ENCODE results near the gene NLRP1. TPM values are rescaled to one million over a fixed set of nuclear protein-coding genes. Genes with fewer than 3 reads are reported as not detected.

NLRP1 gene
- total RNA-seq, 1 donor from 2014 or later = 25.6 TPM

- DNase-seq = no peak
These were observed 110.4 kb downstream of the NLRP1 start for GRCh38 chr17:5473906-5474305.

- DNase-seq = no peak
These were observed 111.8 kb downstream of the NLRP1 start for GRCh38 chr17:5472511-5472910.

DNA sequence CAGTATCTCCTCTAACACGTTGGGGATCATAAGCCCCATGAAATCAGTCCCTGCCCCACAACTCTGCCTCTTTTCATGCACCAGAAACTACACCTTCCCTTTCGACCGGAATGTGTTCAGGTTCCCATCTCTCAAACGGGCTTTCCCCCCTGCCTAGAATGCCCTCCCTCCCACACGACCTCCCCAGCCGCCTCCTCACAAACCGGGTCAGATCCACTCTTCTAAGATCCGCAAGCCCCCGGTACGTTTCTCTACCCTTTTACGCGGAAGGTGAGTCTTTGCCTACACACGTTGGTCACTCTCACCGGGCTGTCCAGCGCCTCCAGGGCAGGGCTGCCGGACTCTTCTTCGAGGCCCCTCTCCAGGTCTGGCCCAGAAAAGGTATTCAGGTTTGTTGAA is 116.2 kb downstream of the NLRP1 start:
- no peak for DNase-seq

GRCh38 chr17:5467416-5467815 is 116.9 kb downstream of the NLRP1 start:
- DNase-seq = no peak

DNA sequence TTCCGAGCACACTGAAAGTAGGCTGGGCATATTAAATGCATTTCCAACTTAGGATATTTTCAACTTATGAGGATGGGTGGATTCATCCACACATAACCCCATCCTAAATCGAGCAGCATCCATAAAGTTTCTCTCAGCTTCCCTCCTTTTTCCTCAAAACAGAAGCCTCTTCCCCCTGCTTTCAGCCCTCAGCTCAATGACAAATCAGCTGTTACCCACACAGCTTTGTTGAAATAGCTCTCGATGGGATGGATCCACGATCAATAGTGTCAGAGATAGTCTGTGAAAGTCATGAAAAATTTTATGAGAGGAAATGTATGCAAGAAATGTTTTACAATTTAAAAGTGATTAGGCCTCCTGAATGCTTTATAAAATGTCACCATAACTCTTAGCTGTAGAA is 118.0 kb downstream of the NLRP1 start:
- DNase-seq = no peak

DNA sequence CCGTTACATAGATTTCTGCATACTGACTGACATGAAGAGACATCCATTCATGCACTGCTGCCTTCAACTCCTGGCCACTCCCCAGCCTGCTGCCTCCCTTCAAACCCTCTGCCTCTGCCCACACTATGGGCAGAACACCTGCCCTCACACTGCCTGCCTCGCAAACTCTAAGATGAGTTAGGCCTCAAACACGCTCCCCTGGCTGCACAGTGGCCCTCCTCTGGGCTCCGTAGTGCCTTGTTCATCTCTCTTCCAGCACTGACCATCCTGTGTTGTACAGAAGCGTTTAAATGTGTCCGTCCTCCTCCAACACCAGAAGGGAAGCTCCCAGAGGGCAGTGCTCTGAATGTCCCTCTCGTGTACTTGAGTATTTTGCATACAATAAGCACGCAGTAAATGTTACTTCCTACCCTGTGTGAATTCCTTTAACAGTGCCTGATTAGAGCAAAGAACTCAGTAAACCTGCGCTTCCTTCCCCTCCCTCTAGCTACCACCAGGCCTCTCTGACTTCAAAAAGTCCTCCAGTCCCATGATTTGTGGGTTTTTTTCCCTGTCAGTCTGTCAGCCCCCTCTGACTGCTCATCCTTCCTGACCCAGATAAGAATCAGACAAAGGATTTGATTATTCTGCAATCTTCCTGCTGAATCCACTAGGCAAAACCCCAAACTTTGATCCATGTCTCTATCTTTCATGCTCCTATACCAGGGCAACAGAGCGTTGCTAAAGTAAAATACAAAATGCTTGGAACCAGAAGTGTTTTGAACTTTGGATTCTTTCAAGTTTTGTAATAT is 119.4 kb downstream of the NLRP1 start:
- DNase-seq = no peak

Other genes with a start within 250 kb of the NLRP1 start
- gene NUP88, start 164.8 kb downstream of the NLRP1 start, total RNA-seq = 56.1 TPM
- 43.8 TPM for gene RPAIN, start 164.3 kb downstream of the NLRP1 start, total RNA-seq
- gene C1QBP, start 145.4 kb downstream of the NLRP1 start, total RNA-seq = 82.8 TPM
- 8.7 TPM for gene DHX33, start 115.5 kb downstream of the NLRP1 start, total RNA-seq
- gene DERL2, start 98.3 kb downstream of the NLRP1 start, total RNA-seq = 24.2 TPM
- gene MIS12, start 97.9 kb downstream of the NLRP1 start, total RNA-seq = 14.0 TPM